Pancreas (tissue), 10 donors: ENCODE results near the gene MYL11. TPM values are rescaled to one million over a fixed set of nuclear protein-coding genes. Genes with fewer than 3 reads are reported as not detected.
A peak's percentile ranks its signal among the peaks of the same experiment; 100 is the strongest.

Source experiments
- ATAC-seq, 4 donors: fragments of 200-7000 bp; cut with Tn5 transposase; one replicate each; pipeline versions ENCODE4 v1.8.0 to v1.9.1; 2020; ENCODE audit warnings: mild to moderate bottlenecking in 4 of 4, moderate library complexity in 4 of 4
- DNase-seq, 6 donors: peaks; one replicate each; pipeline ENCODE4 v3.0.0-alpha.2; 2020
- FAIRE-seq: peaks from 2 replicates; lab custom pipeline; 2012; peaks lifted over from hg19 to GRCh38; lab: Jason Lieb, UNC
- H3K27ac ChIP-seq, 4 donors: fragments of 200-600 bp; sonication (generic); 1 replicate in 3 of 4; 2 replicates in 1 of 4; pipeline versions ENCODE4 v1.5.0 to v1.8.0; 2020
- H3K27me3 ChIP-seq, 4 donors: fragments of 200-600 bp; one replicate each; pipeline ENCODE4 v1.8.0; 2021
- H3K36me3 ChIP-seq, 3 donors: fragments of 200-600 bp; sonication (generic) in 1 of 3; one replicate each; pipeline versions ENCODE4 v1.5.0 to v1.8.0; 2020 to 2021
- H3K4me1 ChIP-seq, 3 donors: fragments of 200-600 bp; one replicate each; pipeline ENCODE4 v1.8.0; 2021
- H3K4me3 ChIP-seq, 4 donors: fragments of 200-600 bp; sonication (generic) in 2 of 4; one replicate each; pipeline versions ENCODE4 v1.5.0 to v1.8.0; 2020 to 2021
- H3K9me3 ChIP-seq, 4 donors: fragments of 200-600 bp; one replicate each; pipeline ENCODE4 v1.8.0; 2021
- WGBS, 2 donors: extraction: QIAGEN DNeasy Blood & Tissue Kit; methylation state at CpG; one replicate each; pipeline ENCODE4 v1.1.7; 2013; 5-methylcytosine and 5-hydroxymethylcytosine counted together
- intact Hi-C, 3 donors: fragments of 100-400 bp; cut with DNase I; formaldehyde crosslinking; loops; one replicate each; pipeline versions ENCODE4 v1.11.1 to v1.14.2; 2022
- polyA plus RNA-seq, 2 donors: library from polyadenylated mRNA; stranded (reverse); fragments of 200-250 nt; gene quantifications; one replicate each; pipeline ENCODE4 v1.2.3, GENCODE V29; 2013
- total RNA-seq, 6 donors: library from RNA; stranded (reverse); fragmentation: NEBNext Ultra II Directional in 4 of 6; extraction: Animal tissue kit (Norgen Biotek cat#: 25700) in 4 of 6; gene quantifications; one replicate each; pipeline versions ENCODE4 v1.2.1 to v1.2.4, GENCODE V29; 2021 to 2023
- TF ChIP-seq, protein P1 (sequence below), 4 donors: fragments of 200-600 bp; sonication (generic) in 3 of 4; IDR thresholded peaks; one replicate each; pipeline versions ENCODE4 v1.5.0 to v1.8.0; 2021; ENCODE audit warnings: antibody characterized with exemption in 4 of 4
- donor health status: healthy with polysubstance abuse.
- donor health status: DM: no; HTN: no; CAD: no; lungs with moderate emphysema.
- donor health status: DM: no; HTN: no; CAD: no.
- donor health status: control.
- donor health status: control.
- donor health status: Bipolar disorder and iron deficiency.
- donor health status: DM: yes; HTN: yes; CAD: no.
- donor health status: DM: no; HTN: no; CAD: no.
- donor health status: DM: no; HTN: no; CAD: no.
- donor health status: DM: yes; HTN: yes; CAD: no.

MYL11 gene
- total and polyA plus RNA-seq, 8 donors = 0.24 to 0.84 (median 0.31) TPM; not detected in 3

- FAIRE-seq = no peak
Observed at GRCh38 chr16:30413112-30413806, 38.7 kb downstream of the MYL11 start.

DNA sequence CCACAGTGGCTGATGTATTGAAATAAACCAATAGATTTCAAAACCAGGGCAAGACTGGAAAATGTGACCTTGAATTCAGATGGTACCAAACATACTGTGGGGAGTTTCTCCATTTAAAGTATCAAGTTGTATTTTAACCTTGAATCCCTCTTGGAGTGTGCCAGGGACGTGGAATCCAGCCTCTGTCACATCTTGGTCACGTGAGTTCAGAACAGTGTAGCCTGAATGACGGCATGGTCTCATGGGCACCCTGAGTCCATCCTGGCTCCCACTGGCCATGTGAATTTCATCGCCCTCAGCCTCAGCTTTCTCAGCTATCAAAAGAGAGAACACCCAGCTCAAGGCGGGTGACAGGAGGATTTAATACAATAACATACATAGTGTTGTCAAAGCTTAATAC lies 39.6 kb downstream of the MYL11 start:
- TF ChIP-seq, protein P1, sequence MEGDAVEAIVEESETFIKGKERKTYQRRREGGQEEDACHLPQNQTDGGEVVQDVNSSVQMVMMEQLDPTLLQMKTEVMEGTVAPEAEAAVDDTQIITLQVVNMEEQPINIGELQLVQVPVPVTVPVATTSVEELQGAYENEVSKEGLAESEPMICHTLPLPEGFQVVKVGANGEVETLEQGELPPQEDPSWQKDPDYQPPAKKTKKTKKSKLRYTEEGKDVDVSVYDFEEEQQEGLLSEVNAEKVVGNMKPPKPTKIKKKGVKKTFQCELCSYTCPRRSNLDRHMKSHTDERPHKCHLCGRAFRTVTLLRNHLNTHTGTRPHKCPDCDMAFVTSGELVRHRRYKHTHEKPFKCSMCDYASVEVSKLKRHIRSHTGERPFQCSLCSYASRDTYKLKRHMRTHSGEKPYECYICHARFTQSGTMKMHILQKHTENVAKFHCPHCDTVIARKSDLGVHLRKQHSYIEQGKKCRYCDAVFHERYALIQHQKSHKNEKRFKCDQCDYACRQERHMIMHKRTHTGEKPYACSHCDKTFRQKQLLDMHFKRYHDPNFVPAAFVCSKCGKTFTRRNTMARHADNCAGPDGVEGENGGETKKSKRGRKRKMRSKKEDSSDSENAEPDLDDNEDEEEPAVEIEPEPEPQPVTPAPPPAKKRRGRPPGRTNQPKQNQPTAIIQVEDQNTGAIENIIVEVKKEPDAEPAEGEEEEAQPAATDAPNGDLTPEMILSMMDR (IDR thresholded peaks at IDR 0.05) = no peak
- intact Hi-C loops = no loop called here
- no peak overlapping the region for H3K4me3 ChIP-seq
- 43 to 46% methylated on average over 5 of the region's 5 CpGs for WGBS, 2 donors
- ATAC-seq (peak; percentile 0 to 22 (median 18)), FAIRE-seq (no peak), DNase-seq (peak in 2 of 6 donors; percentile 57)
- no peaks in the 10 kb centered on the region for H3K36me3 ChIP-seq
- no peaks in the 10 kb centered on the region for H3K9me3 ChIP-seq
- peaks cover 20 to 32% (median 21%) of the 10 kb centered on the region in 3 donors for H3K4me1 ChIP-seq
- no peaks in the 10 kb centered on the region for H3K27me3 ChIP-seq
- peak overlapping the region; percentile 37 to 75 (median 58) for H3K27ac ChIP-seq

More at GRCh38 chr16:30413112-30413806, 38.7 kb downstream of the MYL11 start:
- no peaks in the 10 kb centered on the region for H3K27me3 ChIP-seq
- H3K36me3 ChIP-seq = no peaks in the 10 kb centered on the region
- no peak for DNase-seq
- intact Hi-C loops = no loop called here
- WGBS, 2 donors = 64 to 66% methylated on average over 6 of the region's 6 CpGs
- ATAC-seq = no peak
- TF ChIP-seq, protein P1 (IDR thresholded peaks at IDR 0.05) = no peak
- H3K4me1 ChIP-seq = peaks cover 20 to 34% (median 24%) of the 10 kb centered on the region in 3 donors
- peak overlapping the region; percentile 37 to 75 (median 58) for H3K27ac ChIP-seq
- H3K9me3 ChIP-seq = no peaks in the 10 kb centered on the region
- H3K4me3 ChIP-seq = no peak overlapping the region

GRCh38 chr16:30416047-30416603 lies 41.5 kb downstream of the MYL11 start:
- Histone ChIP-seq H3K36me3 (no peaks in the 10 kb centered on the region), H3K4me3 (no peak overlapping the region), H3K9me3 (no peaks in the 10 kb centered on the region), H3K27ac (no peak overlapping the region), H3K27me3 (no peaks in the 10 kb centered on the region), H3K4me1 (peaks cover 19 to 25% (median 20%) of the 10 kb centered on the region in 3 donors)
- DNase-seq (no peak), ATAC-seq (no peak), FAIRE-seq (no peak)
- intact Hi-C loops = no loop called here
- TF ChIP-seq, protein P1 (IDR thresholded peaks at IDR 0.05) = no peak
- 84 to 85% methylated on average over 4 of the region's 4 CpGs for WGBS, 2 donors

GRCh38 chr16:30416624-30417528 lies 42.3 kb downstream of the MYL11 start:
- H3K27me3 ChIP-seq = no peaks in the 10 kb centered on the region
- TF ChIP-seq, protein P1 (IDR thresholded peaks at IDR 0.05) = no peak
- DNase-seq (no peak), FAIRE-seq (no peak), ATAC-seq (no peak)
- H3K27ac ChIP-seq = peak overlapping the region; percentile 70 to 91 (median 90)
- no peaks in the 10 kb centered on the region for H3K36me3 ChIP-seq
- 59 to 60% methylated on average over 18 of the region's 18 CpGs for WGBS, 2 donors
- no peaks in the 10 kb centered on the region for H3K9me3 ChIP-seq
- intact Hi-C loops = no loop called here
- peak overlapping the region; percentile 40 to 66 (median 50) for H3K4me3 ChIP-seq
- peaks cover 19 to 25% (median 20%) of the 10 kb centered on the region in 3 donors for H3K4me1 ChIP-seq
